GM23338 (cell line): Measurements from ENCODE around the gene RASIP1. TPM values are rescaled to one million over a fixed set of nuclear protein-coding genes. Genes with fewer than 3 reads are reported as not detected.

Experiments used
- ATAC-seq: fragments of 200-7000 bp; cut with Tn5 transposase; 3 replicates; pipeline ENCODE4 v1.9.1; 2020
- DNase-seq: peaks from one replicate; pipeline ENCODE4 v3.0.0-alpha.2; 2015; ENCODE audit warnings: low spot score
- H2AFZ ChIP-seq: fragments of 200-600 bp; sonication (generic); 2 replicates; pipeline ENCODE4 v1.8.0; 2016; ENCODE audit warnings: antibody characterized with exemption, mild to moderate bottlenecking, moderate library complexity
- H3F3A ChIP-seq: fragments of 200-600 bp; sonication (generic); replicated peaks from 2 replicates; pipeline ENCODE4 v1.8.0; 2017; ENCODE audit warnings: antibody characterized with exemption, mixed run types, low read depth
- H3K27ac ChIP-seq: fragments of 200-600 bp; sonication (generic); 2 replicates; pipeline ENCODE4 v1.6.1; 2016; ENCODE audit warnings: low read depth
- H3K27me3 ChIP-seq: fragments of 200-600 bp; sonication (generic); 2 replicates; pipeline ENCODE4 v1.8.0; 2016; ENCODE audit warnings: mild to moderate bottlenecking, mixed run types, moderate library complexity; ENCODE audit not compliant: insufficient read depth
- H3K36me3 ChIP-seq: fragments of 200-600 bp; sonication (generic); 2 replicates; pipeline ENCODE4 v1.8.0; 2016; ENCODE audit warnings: mild to moderate bottlenecking; ENCODE audit not compliant: insufficient read depth
- H3K4me1 ChIP-seq: fragments of 200-600 bp; sonication (generic); 2 replicates; pipeline ENCODE4 v1.8.0; 2016; ENCODE audit warnings: mild to moderate bottlenecking, moderate library complexity; ENCODE audit not compliant: insufficient read depth
- H3K4me2 ChIP-seq: fragments of 200-600 bp; sonication (generic); 2 replicates; pipeline ENCODE4 v1.7.1; 2017; ENCODE audit warnings: mixed run types
- H3K4me3 ChIP-seq: fragments of 200-600 bp; sonication (generic); 2 replicates; pipeline ENCODE4 v1.6.1; 2016; ENCODE audit warnings: mixed run types
- H3K79me2 ChIP-seq: fragments of 200-600 bp; sonication (generic); replicated peaks from 2 replicates; pipeline ENCODE4 v1.8.0; 2017; ENCODE audit warnings: mild to moderate bottlenecking; ENCODE audit not compliant: insufficient read depth
- H3K9me2 ChIP-seq: fragments of 200-600 bp; sonication (generic); 2 replicates; pipeline ENCODE4 v1.8.0; 2017; ENCODE audit not compliant: insufficient read depth
- H4K20me1 ChIP-seq: fragments of 200-600 bp; sonication (generic); replicated peaks from 2 replicates; pipeline ENCODE4 v1.8.0; 2017; ENCODE audit warnings: mild to moderate bottlenecking; ENCODE audit not compliant: insufficient read depth
- H3K27ac Mint-ChIP-seq: 2 replicates; pipeline ENCODE4 v1.8.0; 2020; ENCODE audit warnings: inconsistent platforms, mild to moderate bottlenecking, moderate library complexity, mixed read lengths
- H3K27me3 Mint-ChIP-seq: 3 replicates; pipeline ENCODE4 v1.8.0; 2022; ENCODE audit warnings: low read depth, mild to moderate bottlenecking, moderate library complexity, mixed read lengths, inconsistent platforms; ENCODE audit not compliant: insufficient read depth, poor library complexity
- H3K36me3 Mint-ChIP-seq: 3 replicates; pipeline ENCODE4 v1.8.0; 2021; ENCODE audit warnings: low read depth, mild to moderate bottlenecking, inconsistent platforms, moderate library complexity, mixed read lengths
- H3K4me1 Mint-ChIP-seq: 3 replicates; pipeline ENCODE4 v1.8.0; 2020; ENCODE audit warnings: mild to moderate bottlenecking, inconsistent platforms, mixed read lengths
- H3K4me3 Mint-ChIP-seq: 3 replicates; pipeline ENCODE4 v1.8.0; 2021; ENCODE audit warnings: moderate library complexity, mild to moderate bottlenecking, inconsistent platforms, mixed read lengths
- H3K9me3 Mint-ChIP-seq: 3 replicates; pipeline ENCODE4 v1.8.0; 2020; ENCODE audit warnings: moderate library complexity, mild to moderate bottlenecking, inconsistent platforms, mixed read lengths
- CREB1 ChIP-seq: fragments of 250-450 bp; sonication (Bioruptor Pico); IDR thresholded peaks from 2 replicates; pipeline ENCODE4 v1.5.0; 2020; ENCODE audit warnings: low read depth, mild to moderate bottlenecking, moderate library complexity
- ETS1 ChIP-seq: IDR thresholded peaks from 2 replicates; pipeline ENCODE4 v1.6.1; 2016; ENCODE audit warnings: antibody characterized with exemption
- EZH2 ChIP-seq: fragments of 200-600 bp; sonication (generic); IDR thresholded peaks from one replicate; pipeline ENCODE4 v1.8.0; 2017; ENCODE audit warnings: antibody characterized with exemption, mild to moderate bottlenecking, low read depth; ENCODE audit not compliant: unreplicated experiment
- NANOG ChIP-seq: IDR thresholded peaks from 2 replicates; pipeline ENCODE4 v1.6.1; 2016; ENCODE audit warnings: antibody characterized with exemption, borderline replicate concordance
- POLR2AphosphoS5 ChIP-seq: IDR thresholded peaks from 2 replicates; pipeline ENCODE4 v1.6.1; 2016; ENCODE audit warnings: antibody characterized with exemption, low read depth
- ZNF331 ChIP-seq: fragments of 250-450 bp; sonication (Bioruptor Pico); IDR thresholded peaks from 2 replicates; pipeline ENCODE4 v1.5.0; 2020; ENCODE audit warnings: low read depth, mild to moderate bottlenecking, moderate library complexity
- polyA plus RNA-seq: library from polyadenylated mRNA; unstranded; fragments of >200 nt; fragmentation: Nextera tagmentation; extraction: Ambion mirVana; gene quantifications from 2 replicates; pipeline ENCODE4 v1.2.1, GENCODE V29; 2016
- total RNA-seq: library from RNA; depleted of rRNA; stranded (reverse); fragments of >200 nt; shearing (Covaris generic); gene quantifications from 2 replicates; pipeline ENCODE4 v1.2.3, GENCODE V29; 2014

The RASIP1 gene
- total and polyA plus RNA-seq, 2 experiments from 2014 or later = 9.2 to 14.8 TPM

GRCh38 chr19:48741129-48741999 is 954 bp upstream of the RASIP1 start:
- TF ChIP-seq POLR2AphosphoS5 (peak; percentile 71), ZNF331 (CRISPR knock-in tag) (no peak)
- Mint-ChIP-seq H3K36me3 (no peaks in the 10 kb centered on the region; the same call in 1 of the 3 replicates), H3K27me3 (peaks cover 38% of the 10 kb centered on the region), H3K4me1 (peaks cover 38% of the 10 kb centered on the region), H3K27ac (peak overlapping the region; percentile 71; the same call in 1 of the 2 replicates), H3K9me3 (peaks cover 5% of the 10 kb centered on the region; the same call in 2 of the 3 replicates), H3K4me3 (peak overlapping the region; percentile 61)
- H3K9me2 ChIP-seq = no peaks in the 10 kb centered on the region
- no peaks in the 10 kb centered on the region for H3K79me2 ChIP-seq
- no peaks in the 10 kb centered on the region for H4K20me1 ChIP-seq
- peaks cover 41% of the 10 kb centered on the region for H3K4me1 ChIP-seq
- 0 out of 2 replicates have a peak overlapping the region, but pooled peaks have one; percentile 28 for H2AFZ ChIP-seq
- peak; percentile 78 for DNase-seq
- H3K4me2 ChIP-seq = peak overlapping the region; percentile 90
- peaks cover 21% of the 10 kb centered on the region for H3K27me3 ChIP-seq
- ATAC-seq = peak; percentile 23
- H3K36me3 ChIP-seq = no peaks in the 10 kb centered on the region
- H3K4me3 ChIP-seq = peak overlapping the region; percentile 68
- peaks cover 22% of the 10 kb centered on the region for H3F3A ChIP-seq
- no peak overlapping the region; the same call in 1 of the 2 replicates for H3K27ac ChIP-seq

- peak overlapping the region; percentile 78; the same call in 1 of the 2 replicates for H2AFZ ChIP-seq
- H3K36me3 ChIP-seq = no peaks in the 10 kb centered on the region
- Mint-ChIP-seq H3K4me1 (peaks cover 33% of the 10 kb centered on the region), H3K36me3 (peaks cover 4% of the 10 kb centered on the region), H3K27ac (no peak overlapping the region), H3K4me3 (peak overlapping the region; percentile 62), H3K27me3 (peaks cover 40% of the 10 kb centered on the region), H3K9me3 (peaks cover 5% of the 10 kb centered on the region; the same call in 2 of the 3 replicates)
- TF ChIP-seq NANOG (no peak), CREB1 (CRISPR knock-in tag) (no peak), ZNF331 (CRISPR knock-in tag) (no peak), EZH2 (peak; percentile 49), ETS1 (no peak)
- peaks cover 31% of the 10 kb centered on the region for H3K4me1 ChIP-seq
- peak overlapping the region; percentile 90 for H3K4me2 ChIP-seq
- ATAC-seq = no peak
- peak overlapping the region; percentile 68 for H3K4me3 ChIP-seq
- no peaks in the 10 kb centered on the region for H3K79me2 ChIP-seq
- H3F3A ChIP-seq = peaks cover 26% of the 10 kb centered on the region
- no peaks in the 10 kb centered on the region for H4K20me1 ChIP-seq
- H3K27ac ChIP-seq = no peak overlapping the region
- peaks cover 21% of the 10 kb centered on the region for H3K27me3 ChIP-seq
- DNase-seq = no peak
- peaks cover under 1% of the 10 kb centered on the region; the same call in 1 of the 2 replicates for H3K9me2 ChIP-seq
Measured at GRCh38 chr19:48739404-48740163, 826 bp downstream of the RASIP1 start.
